ENCODE data around the gene SHC3.

DNA sequence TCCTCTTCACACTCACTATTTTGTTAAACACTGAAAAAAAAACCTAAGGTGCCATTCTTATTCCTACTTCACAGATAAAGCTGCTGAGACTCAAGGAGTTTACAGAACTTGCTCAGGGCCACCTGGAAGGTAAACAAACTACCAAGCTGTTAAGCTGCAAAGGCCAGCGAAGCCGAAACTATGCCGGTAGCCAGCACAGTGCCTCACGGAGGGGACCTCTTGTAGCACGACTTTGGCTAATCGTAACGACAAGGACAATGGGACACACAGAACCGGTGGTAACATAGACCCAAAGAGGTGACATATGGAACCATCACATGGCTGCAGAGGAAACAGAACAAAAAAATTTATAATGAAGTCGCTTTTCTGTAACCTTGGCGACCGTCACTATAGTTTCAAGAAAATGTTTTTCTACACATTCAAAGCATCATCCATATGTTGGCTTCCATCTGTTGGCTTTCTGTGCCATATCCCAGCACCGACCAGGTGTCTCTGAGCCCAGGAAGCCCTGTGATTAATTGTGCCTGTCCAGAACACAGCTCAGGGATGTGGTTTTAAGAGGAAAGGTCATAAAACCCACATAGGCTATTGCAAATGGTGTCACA lies 127.1 kb downstream of the SHC3 start:
- TF ChIP-seq, protein P1, sequence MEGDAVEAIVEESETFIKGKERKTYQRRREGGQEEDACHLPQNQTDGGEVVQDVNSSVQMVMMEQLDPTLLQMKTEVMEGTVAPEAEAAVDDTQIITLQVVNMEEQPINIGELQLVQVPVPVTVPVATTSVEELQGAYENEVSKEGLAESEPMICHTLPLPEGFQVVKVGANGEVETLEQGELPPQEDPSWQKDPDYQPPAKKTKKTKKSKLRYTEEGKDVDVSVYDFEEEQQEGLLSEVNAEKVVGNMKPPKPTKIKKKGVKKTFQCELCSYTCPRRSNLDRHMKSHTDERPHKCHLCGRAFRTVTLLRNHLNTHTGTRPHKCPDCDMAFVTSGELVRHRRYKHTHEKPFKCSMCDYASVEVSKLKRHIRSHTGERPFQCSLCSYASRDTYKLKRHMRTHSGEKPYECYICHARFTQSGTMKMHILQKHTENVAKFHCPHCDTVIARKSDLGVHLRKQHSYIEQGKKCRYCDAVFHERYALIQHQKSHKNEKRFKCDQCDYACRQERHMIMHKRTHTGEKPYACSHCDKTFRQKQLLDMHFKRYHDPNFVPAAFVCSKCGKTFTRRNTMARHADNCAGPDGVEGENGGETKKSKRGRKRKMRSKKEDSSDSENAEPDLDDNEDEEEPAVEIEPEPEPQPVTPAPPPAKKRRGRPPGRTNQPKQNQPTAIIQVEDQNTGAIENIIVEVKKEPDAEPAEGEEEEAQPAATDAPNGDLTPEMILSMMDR (IDR thresholded peaks at IDR 0.05; ENCODE audit: extremely low read depth in 1 of 2, insufficient read depth in 1 of 2, low read depth in 1 of 2, low read length in 2 of 2): no peak
- TF ChIP-seq POLR2A (IDR thresholded peaks at IDR 0.05; ENCODE audit: low read depth, low read length) (no peak), POLR2AphosphoS5 (IDR thresholded peaks at IDR 0.05; ENCODE audit: insufficient read depth, low read depth, low read length) (no peak), MYC (IDR thresholded peaks at IDR 0.05; ENCODE audit: low read depth, low read length) (no peak)
- TF ChIP-seq, protein P2, sequence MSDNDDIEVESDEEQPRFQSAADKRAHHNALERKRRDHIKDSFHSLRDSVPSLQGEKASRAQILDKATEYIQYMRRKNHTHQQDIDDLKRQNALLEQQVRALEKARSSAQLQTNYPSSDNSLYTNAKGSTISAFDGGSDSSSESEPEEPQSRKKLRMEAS (IDR thresholded peaks at IDR 0.05; ENCODE audit: insufficient read depth, insufficient read length): no peak
